H9 (cell line): ENCODE results near the gene OAF. TPM values are rescaled to one million over a fixed set of nuclear protein-coding genes. Genes with fewer than 3 reads are reported as not detected.

Source experiments
- DNase-seq: peaks from one replicate; pipeline ENCODE4 v3.0.0-alpha.2; 2017
- H2AFZ ChIP-seq: one replicate; pipeline ENCODE4 v1.6.1; 2013; ENCODE audit warnings: mild to moderate bottlenecking, low read length, control low read depth, moderate library complexity
- H2AK5ac ChIP-seq: 2 replicates; pipeline ENCODE4 v1.6.1; 2013; ENCODE audit warnings: low read length, control low read depth, mixed read lengths; ENCODE audit not compliant: insufficient read length
- H2BK120ac ChIP-seq: one replicate; pipeline ENCODE4 v1.6.1; 2013; ENCODE audit warnings: low read depth, mild to moderate bottlenecking, low read length, control low read depth, inconsistent platforms; ENCODE audit not compliant: poor library complexity, severe bottlenecking
- H2BK12ac ChIP-seq: 2 replicates; pipeline ENCODE4 v1.6.1; 2013; ENCODE audit warnings: low read length, control low read depth, mixed read lengths, low read depth; ENCODE audit not compliant: insufficient read length
- H2BK15ac ChIP-seq: 2 replicates; pipeline ENCODE4 v1.6.1; 2013; ENCODE audit warnings: low read depth, low read length, control low read depth
- H2BK20ac ChIP-seq: one replicate; pipeline ENCODE4 v1.6.1; 2013; ENCODE audit warnings: low read depth, mild to moderate bottlenecking, low read length, control low read depth, inconsistent platforms; ENCODE audit not compliant: poor library complexity, severe bottlenecking
- H2BK5ac ChIP-seq: 2 replicates; pipeline ENCODE4 v1.6.1; 2013; ENCODE audit warnings: low read length, control low read depth, mixed read lengths; ENCODE audit not compliant: insufficient read length
- H3K14ac ChIP-seq: 2 replicates; pipeline ENCODE4 v1.6.1; 2013; ENCODE audit warnings: low read length, control low read depth; ENCODE audit not compliant: insufficient read depth
- H3K18ac ChIP-seq: 2 replicates; pipeline ENCODE4 v1.6.1; 2013; ENCODE audit warnings: low read depth, mild to moderate bottlenecking, mixed read lengths, low read length, control low read depth; ENCODE audit not compliant: insufficient read length
- H3K23ac ChIP-seq: 2 replicates; pipeline ENCODE4 v1.6.1; 2013; ENCODE audit warnings: low read length, control low read depth, mixed read lengths, low read depth; ENCODE audit not compliant: insufficient read length
- H3K23me2 ChIP-seq: 2 replicates; pipeline ENCODE4 v1.6.1; 2013; ENCODE audit warnings: low read depth, mild to moderate bottlenecking, mixed read lengths, low read length, control low read depth; ENCODE audit not compliant: insufficient read length, poor library complexity, severe bottlenecking
- H3K27ac ChIP-seq: 2 replicates; pipeline ENCODE4 v1.5.1; 2013; ENCODE audit warnings: low read length, control low read depth, mixed read lengths, low read depth; ENCODE audit not compliant: insufficient read length
- H3K27me3 ChIP-seq: 2 replicates; pipeline ENCODE4 v1.6.1; 2013; ENCODE audit warnings: low read length, control low read depth, inconsistent platforms; ENCODE audit not compliant: insufficient read depth
- H3K4ac ChIP-seq: 2 replicates; pipeline ENCODE4 v1.6.1; 2013; ENCODE audit warnings: low read depth, mild to moderate bottlenecking, control low read depth, inconsistent platforms, low read length, moderate library complexity
- H3K4me1 ChIP-seq: 2 replicates; pipeline ENCODE4 v1.6.1; 2013; ENCODE audit warnings: low read length, control low read depth, inconsistent platforms; ENCODE audit not compliant: insufficient read depth
- H3K4me2 ChIP-seq: 2 replicates; pipeline ENCODE4 v1.6.1; 2013; ENCODE audit warnings: low read length, control low read depth, mixed read lengths; ENCODE audit not compliant: insufficient read length, insufficient read depth
- H3K56ac ChIP-seq: 2 replicates; pipeline ENCODE4 v1.6.1; 2013; ENCODE audit warnings: low read depth, mild to moderate bottlenecking, mixed read lengths, low read length, control low read depth; ENCODE audit not compliant: insufficient read length
- H3K79me1 ChIP-seq: 2 replicates; pipeline ENCODE4 v1.6.1; 2013; ENCODE audit warnings: low read depth, mild to moderate bottlenecking, moderate library complexity, low read length, control low read depth, inconsistent platforms; ENCODE audit not compliant: insufficient read depth, poor library complexity, severe bottlenecking
- H3K79me2 ChIP-seq: 2 replicates; pipeline ENCODE4 v1.6.1; 2013; ENCODE audit warnings: low read length, control low read depth, inconsistent platforms; ENCODE audit not compliant: insufficient read depth
- H3K9ac ChIP-seq: 2 replicates; pipeline ENCODE4 v1.6.1; 2013; ENCODE audit warnings: low read length, control low read depth, mixed read lengths; ENCODE audit not compliant: insufficient read length; ENCODE audit errors: extremely low read depth
- H3K9me3 ChIP-seq: one replicate; pipeline ENCODE4 v1.6.1; 2013; ENCODE audit warnings: low read depth, low read length, inconsistent platforms; ENCODE audit not compliant: control insufficient read depth
- H3T11ph ChIP-seq: one replicate; pipeline ENCODE4 v1.6.1; 2013; ENCODE audit warnings: mild to moderate bottlenecking, low read length, control low read depth, inconsistent platforms
- H4K20me1 ChIP-seq: one replicate; pipeline ENCODE4 v1.6.1; 2013; ENCODE audit not compliant: control insufficient read depth, insufficient read length, insufficient read depth
- H4K5ac ChIP-seq: 2 replicates; pipeline ENCODE4 v1.6.1; 2013; ENCODE audit warnings: low read depth, mild to moderate bottlenecking, mixed read lengths, low read length, control low read depth; ENCODE audit not compliant: insufficient read length
- H4K8ac ChIP-seq: replicated peaks from 2 replicates; pipeline ENCODE4 v1.6.1; 2013; ENCODE audit warnings: low read length, control low read depth, mixed read lengths, low read depth; ENCODE audit not compliant: insufficient read length
- H4K91ac ChIP-seq: 2 replicates; pipeline ENCODE4 v1.6.1; 2013; ENCODE audit warnings: low read depth, mild to moderate bottlenecking, moderate library complexity, mixed read lengths, low read length, control low read depth; ENCODE audit not compliant: insufficient read length
- H3K27ac Mint-ChIP-seq, 3 experiments: 2 replicates in 2 of 3; 3 replicates in 1 of 3; pipeline ENCODE4 v1.8.0; 2020 to 2021; ENCODE audit warnings: mixed read lengths in 3 of 3, mild to moderate bottlenecking in 1 of 3, moderate library complexity in 1 of 3
- H3K27me3 Mint-ChIP-seq: 2 replicates; pipeline ENCODE4 v1.8.0; 2021; ENCODE audit warnings: low read depth, mild to moderate bottlenecking, moderate library complexity, mixed read lengths
- H3K36me3 Mint-ChIP-seq, 3 experiments: 2 replicates in 2 of 3; 3 replicates in 1 of 3; pipeline ENCODE4 v1.8.0; 2020 to 2021; ENCODE audit warnings: low read depth in 3 of 3, mixed read lengths in 3 of 3; ENCODE audit not compliant: insufficient read depth in 1 of 3
- H3K4me1 Mint-ChIP-seq, 2 experiments: 2 replicates each; pipeline ENCODE4 v1.8.0; 2020; ENCODE audit warnings: mixed read lengths in 2 of 2
- H3K4me3 Mint-ChIP-seq, 2 experiments: 2 replicates in 1 of 2; 3 replicates in 1 of 2; pipeline ENCODE4 v1.8.0; 2020 to 2021; ENCODE audit warnings: mild to moderate bottlenecking in 2 of 2, mixed read lengths in 2 of 2, moderate library complexity in 1 of 2
- H3K9me3 Mint-ChIP-seq, 2 experiments: 2 replicates in 1 of 2; 3 replicates in 1 of 2; pipeline ENCODE4 v1.8.0; 2020; ENCODE audit warnings: mild to moderate bottlenecking in 2 of 2, mixed read lengths in 2 of 2, moderate library complexity in 1 of 2
- WGBS: extraction: QIAGEN DNeasy Blood & Tissue Kit; methylation state at CpG from one replicate; pipeline ENCODE4 v1.1.7; 2013; ENCODE audit warnings: missing lambda C conversion rate, low lambda C conversion rate, mixed read lengths; ENCODE audit not compliant: insufficient read length; ENCODE audit errors: extremely low coverage; 5-methylcytosine and 5-hydroxymethylcytosine counted together
- long read RNA-seq: library from polyadenylated mRNA; unstranded; transcript quantifications from one replicate; pipeline ENCODE4 v2.0.0, GENCODE V29; 2020
- total RNA-seq: library from RNA; stranded (reverse); gene quantifications from 2 replicates; pipeline ENCODE4 v1.2.1, GENCODE V29; 2021
- TF ChIP-seq, protein P1 (sequence below): fragments of 200-600 bp; sonication (generic); conservative IDR thresholded peaks from 3 replicates; pipeline ENCODE4 v1.8.0; 2021; ENCODE audit warnings: antibody characterized with exemption, mild to moderate bottlenecking

Gene OAF
- total RNA-seq: 1.1 and 1.6 TPM in 2 replicates
- long read RNA-seq: 0 reads

- Histone ChIP-seq H3T11ph (no peak within 1 kb of the TSS), H3K27me3 (peaks cover 84% of the 10 kb centered on the region), H3K79me2 (no peaks in the 10 kb centered on the region), H2AFZ (no peak within 1 kb of the TSS), H3K9me3 (no peaks in the 10 kb centered on the region), H3K27ac (no peak within 1 kb of the TSS), H4K5ac (no peak within 1 kb of the TSS), H3K79me1 (no peaks in the 10 kb centered on the region), H3K23me2 (peaks cover 11% of the 10 kb centered on the region), H3K4me1 (no peaks in the 10 kb centered on the region), H2BK15ac (no peak within 1 kb of the TSS), H2BK120ac (no peak within 1 kb of the TSS), H3K18ac (no peak within 1 kb of the TSS), H2BK20ac (no peak within 1 kb of the TSS), H3K14ac (no peak within 1 kb of the TSS; the same call in 1 of the 2 replicates), H2BK12ac (no peak within 1 kb of the TSS), H4K91ac (no peak within 1 kb of the TSS), H3K4ac (no peak within 1 kb of the TSS), H3K23ac (no peak within 1 kb of the TSS), H4K8ac (no peak within 1 kb of the TSS), H3K9ac (no peak within 1 kb of the TSS), H4K20me1 (no peaks in the 10 kb centered on the region), H3K4me2 (peak within 1 kb of the TSS; percentile 84), H2AK5ac (no peak within 1 kb of the TSS), H3K56ac (no peak within 1 kb of the TSS), H2BK5ac (no peak within 1 kb of the TSS)
- TF ChIP-seq, protein P1, sequence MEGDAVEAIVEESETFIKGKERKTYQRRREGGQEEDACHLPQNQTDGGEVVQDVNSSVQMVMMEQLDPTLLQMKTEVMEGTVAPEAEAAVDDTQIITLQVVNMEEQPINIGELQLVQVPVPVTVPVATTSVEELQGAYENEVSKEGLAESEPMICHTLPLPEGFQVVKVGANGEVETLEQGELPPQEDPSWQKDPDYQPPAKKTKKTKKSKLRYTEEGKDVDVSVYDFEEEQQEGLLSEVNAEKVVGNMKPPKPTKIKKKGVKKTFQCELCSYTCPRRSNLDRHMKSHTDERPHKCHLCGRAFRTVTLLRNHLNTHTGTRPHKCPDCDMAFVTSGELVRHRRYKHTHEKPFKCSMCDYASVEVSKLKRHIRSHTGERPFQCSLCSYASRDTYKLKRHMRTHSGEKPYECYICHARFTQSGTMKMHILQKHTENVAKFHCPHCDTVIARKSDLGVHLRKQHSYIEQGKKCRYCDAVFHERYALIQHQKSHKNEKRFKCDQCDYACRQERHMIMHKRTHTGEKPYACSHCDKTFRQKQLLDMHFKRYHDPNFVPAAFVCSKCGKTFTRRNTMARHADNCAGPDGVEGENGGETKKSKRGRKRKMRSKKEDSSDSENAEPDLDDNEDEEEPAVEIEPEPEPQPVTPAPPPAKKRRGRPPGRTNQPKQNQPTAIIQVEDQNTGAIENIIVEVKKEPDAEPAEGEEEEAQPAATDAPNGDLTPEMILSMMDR: no peak; the same call in 2 of the 3 replicates
- peaks cover 30 to 35% of the 10 kb centered on the region in 2 experiments for H3K4me1 Mint-ChIP-seq
- no peaks in the 10 kb centered on the region for H3K36me3 Mint-ChIP-seq
- peak; percentile 89 for DNase-seq
- no peaks in the 10 kb centered on the region for H3K9me3 Mint-ChIP-seq
- no CpG with 5 or more reads among the region's 108 CpGs for WGBS
- peak within 1 kb of the TSS; percentile 68 to 89 for H3K4me3 Mint-ChIP-seq
- H3K27ac Mint-ChIP-seq: no peak within 1 kb of the TSS; a peak in 1 of 7 replicates
- peaks cover 96% of the 10 kb centered on the region for H3K27me3 Mint-ChIP-seq
These were observed at the start of gene OAF for GRCh38 chr11:120210626-120211521. OAF (plus strand) TSS chr11:120211032; CDS start chr11:120211280, 248 bp downstream.
